K562 (cell line): ENCODE results near the gene FXYD4. TPM values are rescaled to one million over a fixed set of nuclear protein-coding genes. Genes with fewer than 3 reads are reported as not detected.

ENCODE experiments used
- FOXP1 ChIP-seq: sonication (generic); formaldehyde crosslinking; IDR thresholded peaks from 2 replicates; pipeline ENCODE4 v1.8.0; 2022; ENCODE audit warnings: mild to moderate bottlenecking, missing genetic modification reagents
- RERE ChIP-seq: sonication (generic); formaldehyde crosslinking; IDR thresholded peaks from 2 replicates; pipeline ENCODE4 v1.8.0; 2023; ENCODE audit warnings: missing genetic modification reagents, mild to moderate bottlenecking, borderline replicate concordance
- ZBTB40 ChIP-seq, 2 experiments: fragments of 450-650 bp in 1 of 2; sonication (generic) in 1 of 2; formaldehyde crosslinking in 1 of 2; IDR thresholded peaks; 2 replicates each; pipeline versions ENCODE4 v1.7.1 to v1.9.0; 2016 to 2022; ENCODE audit warnings: inconsistent platforms in 1 of 2, mild to moderate bottlenecking in 1 of 2, missing genetic modification reagents in 1 of 2
- polyA plus RNA-seq, 8 experiments: library from polyadenylated mRNA; depleted of rRNA in 4 of 8; stranded (reverse) in 5 of 8; unstranded in 3 of 8; fragments of >200 nt; fragmentation: Nextera tagmentation in 2 of 8; fragmentation: Illumina TruSeq in 1 of 8; extraction: Ambion mirVana in 2 of 8; extraction: Trizol in 1 of 8; gene quantifications; 2 replicates each; pipeline versions ENCODE4 v1.2.1 to v1.2.3, GENCODE V29; 2011 to 2014; ENCODE audit warnings: inconsistent platforms in 1 of 8, missing spikeins in 1 of 8
- total RNA-seq, 7 experiments: library from RNA; depleted of rRNA in 6 of 7; stranded (reverse); fragments of >200 nt in 6 of 7; fragmentation: Illumina TruSeq in 2 of 7; extraction: Trizol in 2 of 7; gene quantifications; 2 replicates each; pipeline versions ENCODE4 v1.2.1 to v1.2.3, GENCODE V29; 2011 to 2021; ENCODE audit warnings: low replicate concordance in 1 of 7

Gene FXYD4
- total and polyA plus RNA-seq, 9 of the 15 experiments (the other 6 are each of a cell fraction or from before 2014, with no cell fraction given): not detected

- TF ChIP-seq ZBTB40 (IDR thresholded peaks at IDR 0.05) (no peak), ZBTB40 (CRISPR knock-in tag; IDR thresholded peaks at IDR 0.05) (peak; percentile 55; the same call in 1 of the 2 replicates), RERE (CRISPR knock-in tag) (no peak), FOXP1 (CRISPR knock-in tag) (peak; percentile 62)
Measured at GRCh38 chr10:43407576-43408330, 36.3 kb downstream of the FXYD4 start (continued).
